SU-DHL-6 (cell line): ENCODE data around the gene KIAA2012.

ENCODE experiments used
- H2AFZ ChIP-seq: fragments of 200-600 bp; sonication (generic); 2 replicates; pipeline ENCODE4 v1.6.1; 2014; ENCODE audit warnings: low read depth, mild to moderate bottlenecking, moderate library complexity, mixed read lengths, antibody characterized with exemption, low read length; ENCODE audit not compliant: severe bottlenecking
- H3F3A ChIP-seq: fragments of 200-600 bp; shearing (Covaris generic); 2 replicates; pipeline ENCODE4 v1.6.0; 2016; ENCODE audit warnings: antibody characterized with exemption, mild to moderate bottlenecking; ENCODE audit not compliant: insufficient read depth
- H3K27ac ChIP-seq: fragments of 200-600 bp; sonication (generic); 2 replicates; pipeline ENCODE4 v1.5.1; 2016; ENCODE audit warnings: low read depth, mild to moderate bottlenecking, low read length, moderate library complexity, mixed read lengths
- H3K27me3 ChIP-seq: fragments of 200-600 bp; sonication (generic), shearing (Covaris generic); 2 replicates; pipeline ENCODE4 v1.6.0; 2014; ENCODE audit warnings: mild to moderate bottlenecking, low read length
- H3K36me3 ChIP-seq: fragments of 200-600 bp; sonication (generic); 2 replicates; pipeline ENCODE4 v1.6.1; 2014; ENCODE audit warnings: mild to moderate bottlenecking, low read length, mixed read lengths
- H3K4me2 ChIP-seq: fragments of 300-600, 200-600 bp; shearing (Covaris generic), sonication (generic); 2 replicates; pipeline ENCODE4 v1.6.0; 2014; ENCODE audit warnings: low read length, low read depth, mild to moderate bottlenecking; ENCODE audit not compliant: poor library complexity, severe bottlenecking
- H3K4me3 ChIP-seq: fragments of 200-600 bp; sonication (generic); 2 replicates; pipeline ENCODE4 v1.5.1; 2014; ENCODE audit warnings: antibody characterized with exemption, low read length, mild to moderate bottlenecking, mixed read lengths; ENCODE audit not compliant: insufficient read depth, poor library complexity, severe bottlenecking
- H3K79me2 ChIP-seq: fragments of 200-600 bp; sonication (generic); 2 replicates; pipeline ENCODE4 v1.6.1; 2014; ENCODE audit warnings: mild to moderate bottlenecking, low read length, moderate library complexity; ENCODE audit not compliant: insufficient read depth
- H3K9ac ChIP-seq: fragments of 200-600 bp; sonication (generic); 2 replicates; pipeline ENCODE4 v1.7.0; 2014; ENCODE audit warnings: mild to moderate bottlenecking, low read length
- H3K9me2 ChIP-seq: fragments of 200-600 bp; sonication (generic); replicated peaks from 2 replicates; pipeline ENCODE4 v1.6.1; 2014; ENCODE audit warnings: low read length; ENCODE audit not compliant: insufficient read depth
- H3K9me3 ChIP-seq: fragments of 200-600 bp; sonication (generic); 2 replicates; pipeline ENCODE4 v1.6.1; 2014; ENCODE audit warnings: low read length, mixed read lengths; ENCODE audit not compliant: insufficient read depth
- H4K20me1 ChIP-seq: fragments of 200-600 bp; sonication (generic); 2 replicates; pipeline ENCODE4 v1.6.1; 2014; ENCODE audit warnings: low read depth, mild to moderate bottlenecking, antibody characterized with exemption, low read length, moderate library complexity, mixed read lengths
- CTCF ChIP-seq: fragments of 200-600 bp; sonication (generic); IDR thresholded peaks from one replicate; pipeline ENCODE4 v1.5.1; 2017; ENCODE audit warnings: antibody characterized with exemption, mild to moderate bottlenecking, low read length, moderate library complexity; ENCODE audit not compliant: insufficient read depth, poor library complexity, severe bottlenecking
- EZH2phosphoT487 ChIP-seq: fragments of 200-600 bp; sonication (generic), shearing (Covaris generic); conservative IDR thresholded peaks from 2 replicates; pipeline ENCODE4 v1.6.1; 2018; ENCODE audit warnings: mild to moderate bottlenecking, antibody characterized with exemption, low read length, moderate library complexity, mixed read lengths

Gene KIAA2012

GRCh38 chr2:202114795-202115194 lies 41.7 kb downstream of the KIAA2012 start:
- no peaks in the 10 kb centered on the region for H3K9me2 ChIP-seq
- H3K4me2 ChIP-seq = no peak overlapping the region

GRCh38 chr2:202115479-202115971 lies 42.5 kb downstream of the KIAA2012 start:
- Histone ChIP-seq H4K20me1 (no peaks in the 10 kb centered on the region), H2AFZ (no peak overlapping the region), H3K36me3 (no peaks in the 10 kb centered on the region), H3K4me3 (no peak overlapping the region), H3K9ac (no peak overlapping the region), H3K4me2 (no peak overlapping the region), H3K9me3 (no peaks in the 10 kb centered on the region), H3F3A (no peaks in the 10 kb centered on the region), H3K79me2 (no peaks in the 10 kb centered on the region), H3K9me2 (no peaks in the 10 kb centered on the region), H3K27ac (no peak overlapping the region), H3K27me3 (no peaks in the 10 kb centered on the region)
- TF ChIP-seq EZH2phosphoT487 (no peak), CTCF (no peak)

More at GRCh38 chr2:202114795-202115194, 41.7 kb downstream of the KIAA2012 start:
- Histone ChIP-seq H3K79me2 (no peaks in the 10 kb centered on the region), H3K4me3 (no peak overlapping the region), H3K27ac (no peak overlapping the region), H3F3A (no peaks in the 10 kb centered on the region), H3K36me3 (no peaks in the 10 kb centered on the region), H3K9me3 (no peaks in the 10 kb centered on the region), H3K27me3 (no peaks in the 10 kb centered on the region), H3K9ac (no peak overlapping the region), H2AFZ (no peak overlapping the region), H4K20me1 (no peaks in the 10 kb centered on the region)
- TF ChIP-seq EZH2phosphoT487 (no peak), CTCF (no peak)

GRCh38 chr2:202116691-202117090 lies 43.6 kb downstream of the KIAA2012 start:
- Histone ChIP-seq H3K79me2 (no peaks in the 10 kb centered on the region), H3K4me3 (no peak overlapping the region), H3K27ac (no peak overlapping the region), H3K9ac (no peak overlapping the region), H3F3A (no peaks in the 10 kb centered on the region), H3K4me2 (no peak overlapping the region), H3K9me2 (no peaks in the 10 kb centered on the region), H3K36me3 (no peaks in the 10 kb centered on the region), H3K27me3 (no peaks in the 10 kb centered on the region), H2AFZ (no peak overlapping the region), H4K20me1 (no peaks in the 10 kb centered on the region), H3K9me3 (no peaks in the 10 kb centered on the region)
- TF ChIP-seq CTCF (no peak), EZH2phosphoT487 (no peak)

- H4K20me1 ChIP-seq = no peaks in the 10 kb centered on the region
- no peaks in the 10 kb centered on the region for H3K79me2 ChIP-seq
- H3K9me2 ChIP-seq = no peaks in the 10 kb centered on the region
- no peaks in the 10 kb centered on the region for H3K9me3 ChIP-seq
- H3K27ac ChIP-seq = no peak overlapping the region
- TF ChIP-seq CTCF (no peak), EZH2phosphoT487 (no peak)
- no peak overlapping the region for H3K4me2 ChIP-seq
- no peak overlapping the region for H2AFZ ChIP-seq
- H3K9ac ChIP-seq = no peak overlapping the region
- H3K27me3 ChIP-seq = no peaks in the 10 kb centered on the region
- no peak overlapping the region for H3K4me3 ChIP-seq
- no peaks in the 10 kb centered on the region for H3F3A ChIP-seq
- no peaks in the 10 kb centered on the region for H3K36me3 ChIP-seq
Measured at GRCh38 chr2:202118168-202118567, 45.1 kb downstream of the KIAA2012 start.
